Measurements from ENCODE around the gene FOXP1.

The FOXP1 gene

GRCh38 chr3:71582036-71582611, 1.4 kb downstream of the FOXP1 start:
- H3K9me3 ChIP-seq (ENCODE audit: control insufficient read depth, insufficient read depth, low read length) = no peaks in the 10 kb centered on the region
- H3K36me3 ChIP-seq (ENCODE audit: insufficient read depth, low read length) = no peaks in the 10 kb centered on the region
- H3K9ac ChIP-seq (ENCODE audit: low read depth, low read length) = peak overlapping the region; percentile 91
- H3K4me1 ChIP-seq (ENCODE audit: insufficient read depth, low read length) = peaks cover 6% of the 10 kb centered on the region; the same call in 1 of the 2 replicates

GRCh38 chr3:71581457-71582035, 2.0 kb downstream of the FOXP1 start:
- Histone ChIP-seq H3K4me1 (ENCODE audit: insufficient read depth, low read length) (peaks cover 6% of the 10 kb centered on the region; the same call in 1 of the 2 replicates), H3K36me3 (ENCODE audit: insufficient read depth, low read length) (no peaks in the 10 kb centered on the region), H3K9ac (ENCODE audit: low read depth, low read length) (peak overlapping the region; percentile 91), H3K9me3 (ENCODE audit: control insufficient read depth, insufficient read depth, low read length) (no peaks in the 10 kb centered on the region)

- H3K9me3 ChIP-seq (ENCODE audit: control insufficient read depth, insufficient read depth, low read length) = no peaks in the 10 kb centered on the region
- H3K4me1 ChIP-seq (ENCODE audit: insufficient read depth, low read length) = peaks cover 6% of the 10 kb centered on the region; the same call in 1 of the 2 replicates
- no peaks in the 10 kb centered on the region for H3K36me3 ChIP-seq (ENCODE audit: insufficient read depth, low read length)
- H3K9ac ChIP-seq (ENCODE audit: low read depth, low read length) = peak overlapping the region; percentile 91
These were observed 2.7 kb downstream of the FOXP1 start for GRCh38 chr3:71580636-71581456.

GRCh38 chr3:71579935-71580406, 3.6 kb downstream of the FOXP1 start:
- H3K9ac ChIP-seq (ENCODE audit: low read depth, low read length) = no peak overlapping the region; the same call in 1 of the 2 replicates

GRCh38 chr3:71579326-71579934, 4.1 kb downstream of the FOXP1 start:
- no peak overlapping the region for H3K9ac ChIP-seq (ENCODE audit: low read depth, low read length)
- no peaks in the 10 kb centered on the region for H3K9me3 ChIP-seq (ENCODE audit: control insufficient read depth, insufficient read depth, low read length)
- H3K4me1 ChIP-seq (ENCODE audit: insufficient read depth, low read length) = peaks cover 6% of the 10 kb centered on the region; the same call in 1 of the 2 replicates
- H3K36me3 ChIP-seq (ENCODE audit: insufficient read depth, low read length) = no peaks in the 10 kb centered on the region

More at GRCh38 chr3:71579935-71580406, 3.6 kb downstream of the FOXP1 start:
- H3K4me1 ChIP-seq (ENCODE audit: insufficient read depth, low read length) = peaks cover 6% of the 10 kb centered on the region; the same call in 1 of the 2 replicates
- H3K9me3 ChIP-seq (ENCODE audit: control insufficient read depth, insufficient read depth, low read length) = no peaks in the 10 kb centered on the region
- no peaks in the 10 kb centered on the region for H3K36me3 ChIP-seq (ENCODE audit: insufficient read depth, low read length)

- Histone ChIP-seq H3K4me1 (ENCODE audit: insufficient read depth, low read length) (peaks cover 6% of the 10 kb centered on the region; the same call in 1 of the 2 replicates), H3K9ac (ENCODE audit: low read depth, low read length) (no peak overlapping the region), H3K36me3 (ENCODE audit: insufficient read depth, low read length) (no peaks in the 10 kb centered on the region), H3K9me3 (ENCODE audit: control insufficient read depth, insufficient read depth, low read length) (no peaks in the 10 kb centered on the region)
These were observed 5.3 kb downstream of the FOXP1 start for GRCh38 chr3:71578054-71578751.

- Histone ChIP-seq H3K36me3 (ENCODE audit: insufficient read depth, low read length) (no peaks in the 10 kb centered on the region), H3K4me1 (ENCODE audit: insufficient read depth, low read length) (peaks cover 6% of the 10 kb centered on the region; the same call in 1 of the 2 replicates), H3K9me3 (ENCODE audit: control insufficient read depth, insufficient read depth, low read length) (no peaks in the 10 kb centered on the region), H3K9ac (ENCODE audit: low read depth, low read length) (no peak overlapping the region)
These were observed 6.5 kb downstream of the FOXP1 start for GRCh38 chr3:71577011-71577410.

- no peaks in the 10 kb centered on the region for H3K36me3 ChIP-seq (ENCODE audit: insufficient read depth, low read length)
- H3K4me1 ChIP-seq (ENCODE audit: insufficient read depth, low read length) = peaks cover 6% of the 10 kb centered on the region; the same call in 1 of the 2 replicates
These were observed 8.1 kb downstream of the FOXP1 start for GRCh38 chr3:71575433-71575832.

GRCh38 chr3:71573181-71573580, 10.3 kb downstream of the FOXP1 start:
- Histone ChIP-seq H3K9ac (ENCODE audit: low read depth, low read length) (no peak overlapping the region), H3K4me1 (ENCODE audit: insufficient read depth, low read length) (no peaks in the 10 kb centered on the region), H3K9me3 (ENCODE audit: control insufficient read depth, insufficient read depth, low read length) (no peaks in the 10 kb centered on the region), H3K36me3 (ENCODE audit: insufficient read depth, low read length) (no peaks in the 10 kb centered on the region)

More at GRCh38 chr3:71575433-71575832, 8.1 kb downstream of the FOXP1 start:
- Histone ChIP-seq H3K9ac (ENCODE audit: low read depth, low read length) (no peak overlapping the region), H3K9me3 (ENCODE audit: control insufficient read depth, insufficient read depth, low read length) (no peaks in the 10 kb centered on the region)

GRCh38 chr3:71570546-71570945, 13.0 kb downstream of the FOXP1 start:
- no peak overlapping the region for H3K9ac ChIP-seq (ENCODE audit: low read depth, low read length)
- H3K36me3 ChIP-seq (ENCODE audit: insufficient read depth, low read length) = no peaks in the 10 kb centered on the region
- no peaks in the 10 kb centered on the region for H3K4me1 ChIP-seq (ENCODE audit: insufficient read depth, low read length)

GRCh38 chr3:71568207-71568606, 15.3 kb downstream of the FOXP1 start:
- Histone ChIP-seq H3K9ac (ENCODE audit: low read depth, low read length) (no peak overlapping the region), H3K9me3 (ENCODE audit: control insufficient read depth, insufficient read depth, low read length) (no peaks in the 10 kb centered on the region), H3K4me1 (ENCODE audit: insufficient read depth, low read length) (no peaks in the 10 kb centered on the region), H3K36me3 (ENCODE audit: insufficient read depth, low read length) (no peaks in the 10 kb centered on the region)

More at GRCh38 chr3:71570546-71570945, 13.0 kb downstream of the FOXP1 start:
- no peaks in the 10 kb centered on the region for H3K9me3 ChIP-seq (ENCODE audit: control insufficient read depth, insufficient read depth, low read length)

- Histone ChIP-seq H3K9ac (ENCODE audit: low read depth, low read length) (no peak overlapping the region), H3K36me3 (ENCODE audit: insufficient read depth, low read length) (no peaks in the 10 kb centered on the region), H3K9me3 (ENCODE audit: control insufficient read depth, insufficient read depth, low read length) (no peaks in the 10 kb centered on the region), H3K4me1 (ENCODE audit: insufficient read depth, low read length) (no peaks in the 10 kb centered on the region)
These were observed 16.8 kb downstream of the FOXP1 start for GRCh38 chr3:71566776-71567175.

- H3K36me3 ChIP-seq (ENCODE audit: insufficient read depth, low read length) = no peaks in the 10 kb centered on the region
- H3K9ac ChIP-seq (ENCODE audit: low read depth, low read length) = no peak overlapping the region
- no peaks in the 10 kb centered on the region for H3K4me1 ChIP-seq (ENCODE audit: insufficient read depth, low read length)
- H3K9me3 ChIP-seq (ENCODE audit: control insufficient read depth, insufficient read depth, low read length) = no peaks in the 10 kb centered on the region
These were observed 17.6 kb downstream of the FOXP1 start for GRCh38 chr3:71565976-71566375.

- Histone ChIP-seq H3K9ac (ENCODE audit: low read depth, low read length) (no peak overlapping the region), H3K9me3 (ENCODE audit: control insufficient read depth, insufficient read depth, low read length) (no peaks in the 10 kb centered on the region), H3K36me3 (ENCODE audit: insufficient read depth, low read length) (no peaks in the 10 kb centered on the region), H3K4me1 (ENCODE audit: insufficient read depth, low read length) (no peaks in the 10 kb centered on the region)
These were observed 18.2 kb downstream of the FOXP1 start for GRCh38 chr3:71565316-71565715.
